Measurements from ENCODE around the gene ZSWIM8. TPM values are rescaled to one million over a fixed set of nuclear protein-coding genes. Genes with fewer than 3 reads are reported as not detected.

The ZSWIM8 gene
- polyA plus RNA-seq, 2 of the 4 experiments (the other 2 are of a cell fraction) = 24.3 to 44.5 TPM

- TF ChIP-seq CTCF (IDR thresholded peaks at IDR 0.05) = no peak
- no peak for TF ChIP-seq HOXA7 (CRISPR knock-in tag; IDR thresholded peaks at IDR 0.05)
- no peak for TF ChIP-seq EHMT2 (IDR thresholded peaks at IDR 0.05; ENCODE audit: low read depth)
- no peak for TF ChIP-seq RFX5 (IDR thresholded peaks at IDR 0.05)
- TF ChIP-seq CBX2 (IDR thresholded peaks at IDR 0.05; ENCODE audit: borderline replicate concordance, low read depth) = no peak
- TF ChIP-seq POLR2AphosphoS2 (conservative IDR thresholded peaks at IDR 0.05; ENCODE audit: low read length) = no peak
These were observed 55.6 kb downstream of the ZSWIM8 start (continued) for GRCh38 chr10:73841061-73841421.

- ChIA-PET CTCF (interaction anchor here (1.1 to 32.3 kb wide), 4 partner anchors 9 to 240 kb away, joined by 3 to 565 read pairs (median 49); partner anchors contain the start of gene CAMK2G), POLR2A (no interaction called here)
- H3K9me3 ChIP-seq = no peaks in the 10 kb centered on the region
- no peak for DNase-seq (ENCODE audit: low read depth in 1 of 2, low spot score in 1 of 2)
- no peak for ATAC-seq
- no peak overlapping the region for H3K4me2 ChIP-seq
- FAIRE-seq = no peak
- peaks cover 9% of the 10 kb centered on the region; the same call in 2 of the 3 replicates for H3K4me1 ChIP-seq
- H3K4me3 ChIP-seq = no peak overlapping the region
- no peak overlapping the region for H3K27ac ChIP-seq
- TF ChIP-seq CTCF (IDR thresholded peaks at IDR 0.05) = no peak
- no peak for TF ChIP-seq CEBPB (IDR thresholded peaks at IDR 0.05)
- no peak for TF ChIP-seq RCOR1 (IDR thresholded peaks at IDR 0.05; ENCODE audit: low read depth, low read length)
- no peak for TF ChIP-seq ZC3H11A (IDR thresholded peaks at IDR 0.05)
- TF ChIP-seq PHF8 (IDR thresholded peaks at IDR 0.05; ENCODE audit: borderline replicate concordance, low read depth) = no peak
- no peak for TF ChIP-seq POLR2AphosphoS2 (conservative IDR thresholded peaks at IDR 0.05; ENCODE audit: low read length)
- no peak for TF ChIP-seq MAZ (IDR thresholded peaks at IDR 0.05; ENCODE audit: borderline replicate concordance, low read depth, low read length)
- TF ChIP-seq TP53 (CRISPR knock-in tag; IDR thresholded peaks at IDR 0.05) = no peak
- TF ChIP-seq FOSL2 (IDR thresholded peaks at IDR 0.05) = no peak
- TF ChIP-seq FOSL2 (CRISPR knock-in tag; IDR thresholded peaks at IDR 0.05) = no peak
- TF ChIP-seq HOXB5 (CRISPR knock-in tag; IDR thresholded peaks at IDR 0.05) = no peak
- no peak for TF ChIP-seq GATA3 (IDR thresholded peaks at IDR 0.05; ENCODE audit: borderline replicate concordance)
- TF ChIP-seq EP300 (IDR thresholded peaks at IDR 0.05) = no peak
- TF ChIP-seq BCL3 (IDR thresholded peaks at IDR 0.05) = no peak
- no peak for TF ChIP-seq KDM1A (IDR thresholded peaks at IDR 0.05; ENCODE audit: low read depth)
- no peak for TF ChIP-seq HMGXB4 (CRISPR knock-in tag; IDR thresholded peaks at IDR 0.05; ENCODE audit: borderline replicate concordance)
- WGBS (ENCODE audit: missing lambda C conversion rate) = 76% methylated on average over 9 of the region's 9 CpGs
These were observed 56.3 kb downstream of the ZSWIM8 start for GRCh38 chr10:73841526-73842285.
